ENCODE measurements around the gene RBM8A.

RBM8A gene

GRCh38 chr1:145927063-145927886 lies at the start of gene RBM8A:
RBM8A (minus strand) TSS chr1:145927484; CDS start chr1:145927426, 58 bp downstream.
- DNase-seq, result peak; percentile 81 to 98 (median 95)
- intact Hi-C loops (cut with DNase I), result loop anchor here (2.0 kb wide), 1 partner anchor 30 kb away; no protein-coding TSS in a partner anchor

GRCh38 chr1:145977016-145977415 lies 49.7 kb upstream of the RBM8A start:
- peak in 1 of 42 donors; percentile 19 for DNase-seq
- intact Hi-C loops (cut with DNase I), result loop anchor here (2.0 kb wide), 1 partner anchor 36 kb away; no protein-coding TSS in a partner anchor

- DNase-seq, result peak in 1 of 42 donors; percentile 14
- intact Hi-C loops (cut with DNase I), result no loop called here
Observed at GRCh38 chr1:145975216-145975615, 47.9 kb upstream of the RBM8A start.

GRCh38 chr1:145974721-145975120 lies 47.4 kb upstream of the RBM8A start:
- peak in 1 of 42 donors; percentile 7 for DNase-seq
- intact Hi-C loops (cut with DNase I), result no loop called here

GRCh38 chr1:145972580-145972979 lies 45.3 kb upstream of the RBM8A start:
- no peak for DNase-seq

GRCh38 chr1:145967288-145967687 lies 40.0 kb upstream of the RBM8A start:
- intact Hi-C loops (cut with DNase I), result no loop called here
- DNase-seq, result no peak

More at GRCh38 chr1:145972580-145972979, 45.3 kb upstream of the RBM8A start:
- intact Hi-C loops (cut with DNase I), result no loop called here

GRCh38 chr1:145965119-145965744 lies 37.9 kb upstream of the RBM8A start:
- intact Hi-C loops (cut with DNase I), result no loop called here
- no peak for DNase-seq

GRCh38 chr1:145964328-145965118 lies 37.2 kb upstream of the RBM8A start, which contains the start of the genes ANKRD34A and POLR3GL:
ANKRD34A (minus strand) TSS chr1:145964575; CDS start chr1:145961759, 2,816 bp downstream.
POLR3GL (plus strand) TSS chr1:145964690; CDS start chr1:145974866, 10,176 bp downstream.
- intact Hi-C loops (cut with DNase I), result loop anchor here (5.0 kb wide), 1 partner anchor 33 kb away; the partner anchor contains the start of gene TXNIP
- DNase-seq, result peak; percentile 85 to 99 (median 97)

GRCh38 chr1:145963265-145964019 lies 36.2 kb upstream of the RBM8A start:
- DNase-seq, result peak in 2 of 42 donors; percentile 10 to 36
- intact Hi-C loops (cut with DNase I), result loop anchor here (5.0 kb wide), 1 partner anchor 34 kb away; the partner anchor contains the start of gene TXNIP

GRCh38 chr1:145962157-145963102 lies 35.1 kb upstream of the RBM8A start:
- DNase-seq, result peak; percentile 67 to 90 (median 80)
- intact Hi-C loops (cut with DNase I), result loop anchor here (5.0 kb wide), 1 partner anchor 35 kb away; the partner anchor contains the start of gene TXNIP

- DNase-seq, result peak; percentile 46 to 90 (median 74)
- intact Hi-C loops (cut with DNase I), result loop anchor here (5.0 kb wide), 1 partner anchor 36 kb away; the partner anchor contains the start of gene TXNIP
Observed at GRCh38 chr1:145961425-145962156, 34.3 kb upstream of the RBM8A start.

- peak in 5 of 42 donors; percentile 9 to 42 (median 27) for DNase-seq
- intact Hi-C loops (cut with DNase I), result loop anchor here (5.0 kb wide), 1 partner anchor 36 kb away; the partner anchor contains the start of gene TXNIP
Observed at GRCh38 chr1:145961109-145961424, 33.8 kb upstream of the RBM8A start.

- peak; percentile 37 to 87 (median 74) for DNase-seq
- intact Hi-C loops (cut with DNase I), result loop anchor here (5.0 kb wide), 1 partner anchor 37 kb away; the partner anchor contains the start of gene TXNIP
Observed at GRCh38 chr1:145960468-145961108, 33.3 kb upstream of the RBM8A start.

GRCh38 chr1:145959957-145960467 lies 32.7 kb upstream of the RBM8A start:
- DNase-seq, result no peak
- intact Hi-C loops (cut with DNase I), result loop anchor here (5.0 kb wide), 1 partner anchor 37 kb away; the partner anchor contains the start of gene TXNIP

- intact Hi-C loops (cut with DNase I), result no loop called here
- peak in 1 of 42 donors; percentile 12 for DNase-seq
Observed at GRCh38 chr1:145959333-145959732, 32.0 kb upstream of the RBM8A start.
